ENCODE data around the gene FANCC.

The FANCC gene

GRCh38 chr9:95311961-95312360 is 5.5 kb downstream of the FANCC start:
- no peak for DNase-seq (ENCODE audit: low spot score)
- no peak for TF ChIP-seq CTCF (IDR thresholded peaks at IDR 0.05; ENCODE audit: extremely low read depth, missing control alignments)

- DNase-seq (ENCODE audit: low spot score) = no peak
- TF ChIP-seq CTCF (IDR thresholded peaks at IDR 0.05; ENCODE audit: extremely low read depth, missing control alignments) = no peak
Observed at GRCh38 chr9:95307538-95307937, 10.0 kb downstream of the FANCC start.

- TF ChIP-seq CTCF (IDR thresholded peaks at IDR 0.05; ENCODE audit: extremely low read depth, missing control alignments) = no peak
- no peak for DNase-seq (ENCODE audit: low spot score)
Observed at GRCh38 chr9:95306819-95307218, 10.7 kb downstream of the FANCC start.

- no peak for DNase-seq (ENCODE audit: low spot score)
- TF ChIP-seq CTCF (IDR thresholded peaks at IDR 0.05; ENCODE audit: extremely low read depth, missing control alignments) = no peak
Observed at GRCh38 chr9:95305770-95306492, 11.6 kb downstream of the FANCC start.

GRCh38 chr9:95302479-95302878 is 15.0 kb downstream of the FANCC start:
- DNase-seq (ENCODE audit: low spot score) = no peak
- TF ChIP-seq CTCF (IDR thresholded peaks at IDR 0.05; ENCODE audit: extremely low read depth, missing control alignments) = no peak

GRCh38 chr9:95297760-95298159 is 19.7 kb downstream of the FANCC start:
- no peak for DNase-seq (ENCODE audit: low spot score)
- TF ChIP-seq CTCF (IDR thresholded peaks at IDR 0.05; ENCODE audit: extremely low read depth, missing control alignments) = no peak

- DNase-seq (ENCODE audit: low spot score) = no peak
- no peak for TF ChIP-seq CTCF (IDR thresholded peaks at IDR 0.05; ENCODE audit: extremely low read depth, missing control alignments)
Observed at GRCh38 chr9:95297316-95297715, 20.2 kb downstream of the FANCC start.

All from GM20000 (cell line).